SKM-1 treated with dmso at 0.1 percent for 144 hours (cell line): ENCODE measurements around the gene PIGT.
"Not testable (repeated sequence)": the region's sequence is repeated elsewhere in the genome, so short reads cannot be mapped to it uniquely, and the experiment has no call there.

Experiments
- DNase-seq: peaks from one replicate; lab custom pipeline; 2025; ENCODE audit not compliant: unreplicated experiment; lab: John Stamatoyannopoulos, UW

PIGT gene

DNA sequence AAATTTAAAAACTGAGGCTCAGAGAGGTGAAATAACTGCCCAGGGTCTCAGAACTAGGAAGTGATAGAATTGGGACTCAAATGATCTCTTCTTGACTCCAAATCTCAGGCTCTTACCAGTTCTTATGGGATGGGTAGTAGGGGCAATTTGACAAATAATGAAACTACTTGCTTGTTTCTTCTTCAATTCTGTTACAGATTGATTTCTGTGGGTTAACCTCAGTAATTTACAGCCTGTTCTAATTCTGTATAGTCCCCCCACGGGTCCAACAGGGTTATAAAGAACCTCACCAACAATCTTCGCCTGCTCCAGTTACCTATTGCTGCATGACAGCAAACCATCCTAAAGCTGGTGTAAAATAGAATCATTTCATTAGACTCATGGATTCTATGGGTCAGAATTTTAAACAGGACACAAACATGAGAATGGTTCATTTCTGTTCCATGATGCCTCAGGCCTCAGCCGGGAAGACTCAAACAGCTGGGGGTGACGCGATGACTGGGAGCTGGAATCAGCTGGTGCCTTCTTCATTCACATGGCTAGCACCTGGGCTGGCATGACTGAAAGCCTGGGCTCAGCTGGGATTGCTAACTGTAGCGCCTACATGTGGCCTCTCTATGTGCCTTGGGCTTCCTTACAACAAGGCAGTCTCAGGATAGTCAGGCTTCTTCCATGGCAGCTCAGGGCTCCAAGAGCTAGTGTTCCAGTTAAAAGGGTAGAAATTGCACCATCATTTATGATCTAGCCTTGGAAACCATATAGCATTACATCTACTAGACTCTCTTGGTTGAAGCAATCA lies 47.0 kb downstream of the PIGT start:
- DNase-seq: no peak

DNA sequence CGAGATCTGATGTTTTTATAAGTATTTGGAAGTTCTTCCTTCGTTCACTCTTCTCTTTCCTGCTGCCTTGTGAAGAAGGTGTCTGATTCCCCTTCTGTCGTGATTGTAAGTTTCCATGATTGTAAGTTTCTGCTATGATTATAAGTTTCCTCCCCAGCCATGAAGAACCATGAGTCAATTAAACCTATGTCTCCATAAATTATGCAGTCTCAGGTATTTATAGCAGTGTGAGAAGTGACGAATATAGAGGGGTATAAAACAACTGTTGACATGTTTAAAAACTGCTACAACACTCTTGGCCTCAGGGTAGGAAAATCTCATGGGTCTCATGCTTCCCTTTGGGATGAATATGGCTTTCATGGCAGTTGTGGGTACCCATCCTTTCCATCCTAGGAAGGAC lies 47.8 kb downstream of the PIGT start:
- DNase-seq: no peak

DNA sequence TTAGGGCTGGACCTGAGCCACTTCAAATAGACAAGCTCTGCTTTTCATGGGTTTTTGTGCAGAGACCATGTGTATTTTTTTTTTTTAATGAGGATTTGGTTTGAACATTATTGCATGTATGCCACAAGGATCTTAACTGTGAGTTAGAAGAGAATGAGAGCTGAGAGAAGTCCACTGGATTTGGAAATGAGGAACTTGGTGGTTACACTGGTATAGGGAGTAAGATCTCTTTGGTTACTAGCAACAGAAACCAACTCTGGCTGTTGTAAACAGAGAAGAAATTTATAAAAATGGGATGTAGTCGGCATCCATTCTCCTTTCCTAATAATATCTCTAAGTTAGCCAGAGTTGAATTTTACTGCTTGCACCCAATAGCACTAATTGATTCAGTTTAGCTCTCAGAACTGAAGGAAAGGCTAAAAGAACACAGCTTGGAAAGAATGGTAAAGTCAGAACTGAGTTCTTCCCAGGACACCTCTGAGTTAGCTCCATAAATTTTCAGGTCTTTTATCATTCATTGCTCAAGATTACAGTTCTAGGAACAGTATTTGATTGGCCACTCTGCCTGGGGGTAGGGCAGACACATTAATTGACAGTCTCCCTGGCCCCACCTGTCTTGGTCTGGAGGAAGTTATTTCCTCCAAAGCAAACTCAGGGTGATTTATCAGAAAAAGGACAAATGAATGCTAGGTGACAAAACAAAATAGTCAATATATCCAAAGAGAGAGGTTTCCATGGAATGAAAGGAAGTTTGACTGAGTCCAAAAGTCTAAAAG lies 49.7 kb downstream of the PIGT start:
- DNase-seq: peak; percentile 14

- DNase-seq: no peak
Observed at GRCh38 chr20:45467172-45467571, 51.2 kb downstream of the PIGT start.

GRCh38 chr20:45467861-45468260 lies 51.9 kb downstream of the PIGT start:
- no peak for DNase-seq

- DNase-seq: no peak
Observed at GRCh38 chr20:45469336-45470261, 53.7 kb downstream of the PIGT start, which contains the start of gene WFDC2. Gene WFDC2, plus strand, starts transcription at chr20:45469753. Its CDS starts 29 bp downstream, at chr20:45469782.

DNA sequence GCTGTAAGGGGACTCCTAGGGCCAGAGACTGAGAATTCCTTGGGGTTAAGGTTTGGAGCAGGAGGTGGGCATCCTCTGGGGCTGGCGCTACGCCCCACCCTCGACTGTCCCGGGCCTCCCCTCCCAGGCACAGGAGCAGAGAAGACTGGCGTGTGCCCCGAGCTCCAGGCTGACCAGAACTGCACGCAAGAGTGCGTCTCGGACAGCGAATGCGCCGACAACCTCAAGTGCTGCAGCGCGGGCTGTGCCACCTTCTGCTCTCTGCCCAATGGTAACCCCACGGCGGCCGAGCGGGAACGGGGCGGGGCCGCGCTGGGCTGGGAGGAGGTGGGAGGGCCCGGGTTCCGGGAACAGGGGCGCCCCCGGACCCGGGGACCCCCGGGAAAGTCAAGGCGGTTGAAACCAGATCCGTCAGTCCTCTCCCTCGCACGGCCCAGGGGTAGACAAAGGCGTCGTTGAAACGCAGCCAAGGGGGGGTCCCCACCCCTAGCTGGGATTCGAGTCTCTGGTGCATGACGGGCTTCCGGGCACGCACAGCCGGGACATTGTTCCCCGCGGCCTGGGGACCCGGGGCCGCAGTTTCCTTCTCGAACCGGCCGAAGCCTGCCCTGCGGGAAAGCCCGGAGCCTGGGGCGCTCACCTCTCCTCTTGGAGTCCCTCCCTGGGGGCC lies 54.5 kb downstream of the PIGT start:
- DNase-seq: no peak

DNA sequence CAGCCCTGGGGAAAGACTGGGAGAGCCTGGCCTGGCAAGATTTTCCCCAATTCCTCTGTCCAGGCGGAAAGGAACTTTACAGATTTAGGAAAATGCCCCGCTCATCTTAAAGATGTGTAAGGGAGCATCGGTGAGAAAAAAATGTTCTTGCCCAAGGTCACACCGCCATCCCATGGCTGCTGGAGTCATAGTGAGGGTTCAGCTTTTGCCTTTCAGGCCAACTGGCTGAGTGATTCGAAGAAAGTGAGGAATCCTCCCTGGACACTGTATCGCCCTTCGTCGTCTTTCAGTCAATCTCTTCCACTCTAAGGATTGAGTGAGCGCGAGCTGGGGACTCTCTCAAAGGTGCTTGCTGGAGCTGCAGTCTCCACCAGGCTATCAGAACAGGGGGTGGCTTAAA lies 55.0 kb downstream of the PIGT start:
- DNase-seq: no peak

DNA sequence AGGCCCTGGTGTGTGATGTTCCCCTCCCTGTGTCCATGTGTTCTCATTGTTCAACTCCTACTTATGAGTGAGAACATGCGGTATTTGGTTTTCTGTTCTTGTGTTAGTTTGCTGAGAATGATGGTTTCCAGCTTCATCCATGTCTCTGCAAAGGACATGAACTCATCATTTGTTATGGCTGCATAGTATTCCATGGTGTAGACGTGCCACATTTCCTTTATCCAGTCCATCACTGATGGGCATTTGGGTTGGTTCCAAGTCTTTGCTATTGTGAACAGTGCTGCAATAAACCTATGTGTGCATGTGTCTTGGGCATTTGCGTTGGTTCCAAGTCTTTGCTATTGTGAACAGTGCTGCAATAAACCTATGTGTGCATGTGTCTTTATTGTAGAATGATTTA lies 56.3 kb downstream of the PIGT start:
- not testable (repeated sequence) for DNase-seq
